ENCODE data around the gene PLEKHG5.

The PLEKHG5 gene

GRCh38 chr1:6534248-6534822 lies 42.9 kb upstream of the PLEKHG5 start:
- TF ChIP-seq ZNF384 (IDR thresholded peaks at IDR 0.05) (no peak), CTBP1 (IDR thresholded peaks at IDR 0.05; ENCODE audit: borderline replicate concordance) (no peak), FOXM1 (IDR thresholded peaks at IDR 0.05; ENCODE audit: borderline replicate concordance) (no peak), HDGF (IDR thresholded peaks at IDR 0.05; ENCODE audit: borderline replicate concordance) (no peak), ARNT (IDR thresholded peaks at IDR 0.05) (no peak), ELF4 (IDR thresholded peaks at IDR 0.05) (no peak), FOXK2 (IDR thresholded peaks at IDR 0.05) (no peak), LEF1 (IDR thresholded peaks at IDR 0.05; ENCODE audit: borderline replicate concordance) (no peak), SP1 (IDR thresholded peaks at IDR 0.05) (no peak), L3MBTL2 (conservative IDR thresholded peaks at IDR 0.05) (no peak), SUZ12 (IDR thresholded peaks at IDR 0.05) (no peak), NFRKB (IDR thresholded peaks at IDR 0.05) (no peak), FOXA1 (IDR thresholded peaks at IDR 0.05) (no peak), BHLHE40 (IDR thresholded peaks at IDR 0.05; ENCODE audit: borderline replicate concordance) (no peak), TARDBP (IDR thresholded peaks at IDR 0.05) (no peak)
- TF ChIP-seq, protein P1, sequence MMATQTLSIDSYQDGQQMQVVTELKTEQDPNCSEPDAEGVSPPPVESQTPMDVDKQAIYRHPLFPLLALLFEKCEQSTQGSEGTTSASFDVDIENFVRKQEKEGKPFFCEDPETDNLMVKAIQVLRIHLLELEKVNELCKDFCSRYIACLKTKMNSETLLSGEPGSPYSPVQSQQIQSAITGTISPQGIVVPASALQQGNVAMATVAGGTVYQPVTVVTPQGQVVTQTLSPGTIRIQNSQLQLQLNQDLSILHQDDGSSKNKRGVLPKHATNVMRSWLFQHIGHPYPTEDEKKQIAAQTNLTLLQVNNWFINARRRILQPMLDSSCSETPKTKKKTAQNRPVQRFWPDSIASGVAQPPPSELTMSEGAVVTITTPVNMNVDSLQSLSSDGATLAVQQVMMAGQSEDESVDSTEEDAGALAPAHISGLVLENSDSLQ (IDR thresholded peaks at IDR 0.05), result no peak
- POLR2A ChIA-PET, result no interaction called here
- DNase-seq (ENCODE audit: extremely low spot score), result no peak
- CTCF ChIA-PET, result no interaction called here

DNA sequence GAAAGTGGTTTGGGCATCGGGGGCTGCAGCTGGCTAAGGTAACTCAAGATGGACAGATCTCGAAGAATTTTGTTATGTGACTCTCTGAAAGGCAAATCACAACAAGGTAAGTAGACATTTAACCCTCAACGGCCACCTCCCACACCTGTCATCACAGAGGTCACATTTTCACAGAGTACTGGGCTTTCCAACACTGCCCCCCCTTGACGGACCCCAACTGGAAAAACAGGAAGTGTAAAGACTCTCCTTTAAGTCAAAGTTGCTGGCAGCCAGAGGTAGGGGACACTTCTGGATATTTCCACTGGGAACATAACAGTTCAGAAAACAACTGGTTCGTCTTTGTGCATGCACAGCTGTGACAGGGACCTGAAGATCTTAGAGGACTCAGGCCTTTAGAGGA lies 40.5 kb upstream of the PLEKHG5 start:
- DNase-seq (ENCODE audit: extremely low spot score), result no peak

GRCh38 chr1:6530504-6531160 lies 39.2 kb upstream of the PLEKHG5 start:
- TF ChIP-seq ELF4 (IDR thresholded peaks at IDR 0.05) (no peak), HDGF (IDR thresholded peaks at IDR 0.05; ENCODE audit: borderline replicate concordance) (no peak), CTBP1 (IDR thresholded peaks at IDR 0.05; ENCODE audit: borderline replicate concordance) (no peak), ARNT (IDR thresholded peaks at IDR 0.05) (no peak), SP1 (IDR thresholded peaks at IDR 0.05) (no peak), FOXA1 (IDR thresholded peaks at IDR 0.05) (no peak), FOXM1 (IDR thresholded peaks at IDR 0.05; ENCODE audit: borderline replicate concordance) (no peak), SUZ12 (IDR thresholded peaks at IDR 0.05) (no peak), LEF1 (IDR thresholded peaks at IDR 0.05; ENCODE audit: borderline replicate concordance) (no peak), ZNF384 (IDR thresholded peaks at IDR 0.05) (no peak), NFRKB (IDR thresholded peaks at IDR 0.05) (no peak), FOXK2 (IDR thresholded peaks at IDR 0.05) (no peak), BHLHE40 (IDR thresholded peaks at IDR 0.05; ENCODE audit: borderline replicate concordance) (no peak)
- ChIA-PET CTCF (no interaction called here), POLR2A (no interaction called here)
- DNase-seq (ENCODE audit: extremely low spot score), result no peak

More for the DNA sequence above, 40.5 kb upstream of the PLEKHG5 start:
- POLR2A ChIA-PET, result no interaction called here
- CTCF ChIA-PET, result no interaction called here
- TF ChIP-seq CTBP1 (IDR thresholded peaks at IDR 0.05; ENCODE audit: borderline replicate concordance) (no peak), HDGF (IDR thresholded peaks at IDR 0.05; ENCODE audit: borderline replicate concordance) (no peak), ZNF384 (IDR thresholded peaks at IDR 0.05) (no peak), FOXM1 (IDR thresholded peaks at IDR 0.05; ENCODE audit: borderline replicate concordance) (no peak), NFRKB (IDR thresholded peaks at IDR 0.05) (no peak), LEF1 (IDR thresholded peaks at IDR 0.05; ENCODE audit: borderline replicate concordance) (no peak), ELF4 (IDR thresholded peaks at IDR 0.05) (no peak), L3MBTL2 (conservative IDR thresholded peaks at IDR 0.05) (no peak), SUZ12 (IDR thresholded peaks at IDR 0.05) (no peak), BHLHE40 (IDR thresholded peaks at IDR 0.05; ENCODE audit: borderline replicate concordance) (no peak), FOXK2 (IDR thresholded peaks at IDR 0.05) (no peak)
- TF ChIP-seq, protein P1 (IDR thresholded peaks at IDR 0.05), result no peak

- CTCF ChIA-PET, result interaction anchor here (0.5 kb wide), 1 partner anchor 18 kb away, joined by 3 read pairs; no protein-coding TSS in a partner anchor
- TF ChIP-seq TARDBP (IDR thresholded peaks at IDR 0.05), result no peak
- TF ChIP-seq BHLHE40 (IDR thresholded peaks at IDR 0.05; ENCODE audit: borderline replicate concordance), result no peak
- TF ChIP-seq HDGF (IDR thresholded peaks at IDR 0.05; ENCODE audit: borderline replicate concordance), result no peak
- no peak for TF ChIP-seq ZNF384 (IDR thresholded peaks at IDR 0.05)
- TF ChIP-seq FOXK2 (IDR thresholded peaks at IDR 0.05), result no peak
- TF ChIP-seq FOXM1 (IDR thresholded peaks at IDR 0.05; ENCODE audit: borderline replicate concordance), result no peak
- no peak for TF ChIP-seq CTBP1 (IDR thresholded peaks at IDR 0.05; ENCODE audit: borderline replicate concordance)
- no peak for TF ChIP-seq LEF1 (IDR thresholded peaks at IDR 0.05; ENCODE audit: borderline replicate concordance)
- no peak for TF ChIP-seq FOXA1 (IDR thresholded peaks at IDR 0.05)
- no peak for TF ChIP-seq ARNT (IDR thresholded peaks at IDR 0.05)
- no peak for TF ChIP-seq ELF4 (IDR thresholded peaks at IDR 0.05)
- TF ChIP-seq L3MBTL2 (conservative IDR thresholded peaks at IDR 0.05), result no peak
- TF ChIP-seq NFRKB (IDR thresholded peaks at IDR 0.05), result no peak
- TF ChIP-seq SUZ12 (IDR thresholded peaks at IDR 0.05), result no peak
- no peak for TF ChIP-seq SP1 (IDR thresholded peaks at IDR 0.05)
- TF ChIP-seq, protein P1 (IDR thresholded peaks at IDR 0.05), result no peak
- DNase-seq (ENCODE audit: extremely low spot score), result no peak
- POLR2A ChIA-PET, result no interaction called here
Observed at GRCh38 chr1:6528492-6528891, 37.0 kb upstream of the PLEKHG5 start.

DNA sequence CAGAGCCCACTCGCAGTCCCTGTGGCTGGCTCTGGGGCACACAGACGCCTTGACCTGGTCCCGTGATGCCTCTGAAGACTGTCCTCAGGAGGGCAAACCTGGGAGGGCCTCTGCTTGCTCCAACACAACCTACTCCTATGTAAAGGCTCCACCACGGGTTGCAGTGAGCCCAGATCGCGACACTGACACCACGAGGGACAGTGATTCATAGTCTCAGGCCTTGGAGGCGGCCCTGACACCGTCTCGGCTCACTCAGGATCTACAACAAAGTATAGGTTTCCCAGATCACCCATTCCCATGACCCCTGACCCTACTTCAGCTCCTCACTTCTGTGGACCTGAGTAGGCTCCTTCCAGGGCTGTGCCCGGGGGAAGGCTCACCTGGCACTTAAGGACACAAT lies 34.8 kb upstream of the PLEKHG5 start:
- POLR2A ChIA-PET, result no interaction called here
- CTCF ChIA-PET, result interaction anchor here (0.6 kb wide), 2 partner anchors 96 to 681 kb away, joined by 3 to 4 read pairs; no protein-coding TSS in a partner anchor
- TF ChIP-seq SP1 (IDR thresholded peaks at IDR 0.05) (no peak), FOXA1 (IDR thresholded peaks at IDR 0.05) (no peak), ELF4 (IDR thresholded peaks at IDR 0.05) (no peak), BHLHE40 (IDR thresholded peaks at IDR 0.05; ENCODE audit: borderline replicate concordance) (no peak), HDGF (IDR thresholded peaks at IDR 0.05; ENCODE audit: borderline replicate concordance) (no peak)
- no peak for DNase-seq (ENCODE audit: extremely low spot score)

Data from HEK293T (cell line).